GM23338 (cell line): ENCODE measurements around the gene OR2F2. TPM values are rescaled to one million over a fixed set of nuclear protein-coding genes. Genes with fewer than 3 reads are reported as not detected.

Experiments used
- ATAC-seq: fragments of 200-7000 bp; cut with Tn5 transposase; 3 replicates; pipeline ENCODE4 v1.9.1; 2020
- DNase-seq: peaks from one replicate; pipeline ENCODE4 v3.0.0-alpha.2; 2015; ENCODE audit warnings: low spot score
- H2AFZ ChIP-seq: fragments of 200-600 bp; sonication (generic); 2 replicates; pipeline ENCODE4 v1.8.0; 2016; ENCODE audit warnings: antibody characterized with exemption, mild to moderate bottlenecking, moderate library complexity
- H3F3A ChIP-seq: fragments of 200-600 bp; sonication (generic); replicated peaks from 2 replicates; pipeline ENCODE4 v1.8.0; 2017; ENCODE audit warnings: antibody characterized with exemption, mixed run types, low read depth
- H3K27ac ChIP-seq: fragments of 200-600 bp; sonication (generic); 2 replicates; pipeline ENCODE4 v1.6.1; 2016; ENCODE audit warnings: low read depth
- H3K27me3 ChIP-seq: fragments of 200-600 bp; sonication (generic); 2 replicates; pipeline ENCODE4 v1.8.0; 2016; ENCODE audit warnings: mild to moderate bottlenecking, mixed run types, moderate library complexity; ENCODE audit not compliant: insufficient read depth
- H3K36me3 ChIP-seq: fragments of 200-600 bp; sonication (generic); 2 replicates; pipeline ENCODE4 v1.8.0; 2016; ENCODE audit warnings: mild to moderate bottlenecking; ENCODE audit not compliant: insufficient read depth
- H3K4me1 ChIP-seq: fragments of 200-600 bp; sonication (generic); 2 replicates; pipeline ENCODE4 v1.8.0; 2016; ENCODE audit warnings: mild to moderate bottlenecking, moderate library complexity; ENCODE audit not compliant: insufficient read depth
- H3K4me2 ChIP-seq: fragments of 200-600 bp; sonication (generic); 2 replicates; pipeline ENCODE4 v1.7.1; 2017; ENCODE audit warnings: mixed run types
- H3K4me3 ChIP-seq: fragments of 200-600 bp; sonication (generic); 2 replicates; pipeline ENCODE4 v1.6.1; 2016; ENCODE audit warnings: mixed run types
- H3K79me2 ChIP-seq: fragments of 200-600 bp; sonication (generic); replicated peaks from 2 replicates; pipeline ENCODE4 v1.8.0; 2017; ENCODE audit warnings: mild to moderate bottlenecking; ENCODE audit not compliant: insufficient read depth
- H3K9me2 ChIP-seq: fragments of 200-600 bp; sonication (generic); 2 replicates; pipeline ENCODE4 v1.8.0; 2017; ENCODE audit not compliant: insufficient read depth
- H4K20me1 ChIP-seq: fragments of 200-600 bp; sonication (generic); replicated peaks from 2 replicates; pipeline ENCODE4 v1.8.0; 2017; ENCODE audit warnings: mild to moderate bottlenecking; ENCODE audit not compliant: insufficient read depth
- H3K27ac Mint-ChIP-seq: 2 replicates; pipeline ENCODE4 v1.8.0; 2020; ENCODE audit warnings: inconsistent platforms, mild to moderate bottlenecking, moderate library complexity, mixed read lengths
- H3K27me3 Mint-ChIP-seq: 3 replicates; pipeline ENCODE4 v1.8.0; 2022; ENCODE audit warnings: low read depth, mild to moderate bottlenecking, moderate library complexity, mixed read lengths, inconsistent platforms; ENCODE audit not compliant: insufficient read depth, poor library complexity
- H3K36me3 Mint-ChIP-seq: 3 replicates; pipeline ENCODE4 v1.8.0; 2021; ENCODE audit warnings: low read depth, mild to moderate bottlenecking, inconsistent platforms, moderate library complexity, mixed read lengths
- H3K4me1 Mint-ChIP-seq: 3 replicates; pipeline ENCODE4 v1.8.0; 2020; ENCODE audit warnings: mild to moderate bottlenecking, inconsistent platforms, mixed read lengths
- H3K4me3 Mint-ChIP-seq: 3 replicates; pipeline ENCODE4 v1.8.0; 2021; ENCODE audit warnings: moderate library complexity, mild to moderate bottlenecking, inconsistent platforms, mixed read lengths
- H3K9me3 Mint-ChIP-seq: 3 replicates; pipeline ENCODE4 v1.8.0; 2020; ENCODE audit warnings: moderate library complexity, mild to moderate bottlenecking, inconsistent platforms, mixed read lengths
- CREB1 ChIP-seq: fragments of 250-450 bp; sonication (Bioruptor Pico); IDR thresholded peaks from 2 replicates; pipeline ENCODE4 v1.5.0; 2020; ENCODE audit warnings: low read depth, mild to moderate bottlenecking, moderate library complexity
- EZH2 ChIP-seq: fragments of 200-600 bp; sonication (generic); IDR thresholded peaks from one replicate; pipeline ENCODE4 v1.8.0; 2017; ENCODE audit warnings: antibody characterized with exemption, mild to moderate bottlenecking, low read depth; ENCODE audit not compliant: unreplicated experiment
- EZH2phosphoT487 ChIP-seq: fragments of 200-600 bp; sonication (generic); IDR thresholded peaks from one replicate; pipeline ENCODE4 v1.8.1; 2018; ENCODE audit warnings: antibody characterized with exemption; ENCODE audit not compliant: unreplicated experiment
- JUNB ChIP-seq: IDR thresholded peaks from one replicate; pipeline ENCODE4 v1.6.1; 2016; ENCODE audit warnings: antibody characterized with exemption; ENCODE audit not compliant: unreplicated experiment
- NANOG ChIP-seq: IDR thresholded peaks from 2 replicates; pipeline ENCODE4 v1.6.1; 2016; ENCODE audit warnings: antibody characterized with exemption, borderline replicate concordance
- POLR2AphosphoS5 ChIP-seq: IDR thresholded peaks from 2 replicates; pipeline ENCODE4 v1.6.1; 2016; ENCODE audit warnings: antibody characterized with exemption, low read depth
- STAT1 ChIP-seq: IDR thresholded peaks from one replicate; pipeline ENCODE4 v1.6.1; 2016; ENCODE audit warnings: antibody characterized with exemption; ENCODE audit not compliant: unreplicated experiment
- ZNF114 ChIP-seq: fragments of 250-450 bp; sonication (Bioruptor Pico); IDR thresholded peaks from 2 replicates; pipeline ENCODE4 v1.5.0; 2020; ENCODE audit warnings: mild to moderate bottlenecking, moderate library complexity
- ZNF331 ChIP-seq: fragments of 250-450 bp; sonication (Bioruptor Pico); IDR thresholded peaks from 2 replicates; pipeline ENCODE4 v1.5.0; 2020; ENCODE audit warnings: low read depth, mild to moderate bottlenecking, moderate library complexity
- polyA plus RNA-seq: library from polyadenylated mRNA; unstranded; fragments of >200 nt; fragmentation: Nextera tagmentation; extraction: Ambion mirVana; gene quantifications from 2 replicates; pipeline ENCODE4 v1.2.1, GENCODE V29; 2016
- total RNA-seq: library from RNA; depleted of rRNA; stranded (reverse); fragments of >200 nt; shearing (Covaris generic); gene quantifications from 2 replicates; pipeline ENCODE4 v1.2.3, GENCODE V29; 2014
- TF ChIP-seq, protein P1 (sequence below): IDR thresholded peaks from 2 replicates; pipeline ENCODE4 v1.6.1; 2016; ENCODE audit warnings: antibody characterized with exemption
- TF ChIP-seq, protein P2 (sequence below): IDR thresholded peaks from one replicate; pipeline ENCODE4 v1.6.1; 2018; ENCODE audit warnings: antibody characterized with exemption; ENCODE audit not compliant: unreplicated experiment
- TF ChIP-seq, protein P3 (sequence below), 2 experiments: fragments of 200-600 bp in 1 of 2; sonication (generic) in 1 of 2; conservative IDR thresholded peaks; 2 replicates each; pipeline versions ENCODE4 v1.5.1 to v1.6.1; 2016 to 2017; ENCODE audit warnings: antibody characterized with exemption in 2 of 2, low read depth in 2 of 2, mild to moderate bottlenecking in 2 of 2, moderate library complexity in 1 of 2
- TF ChIP-seq, protein P4 (sequence below): fragments of 250-450 bp; sonication (Bioruptor Pico); IDR thresholded peaks from 2 replicates; pipeline ENCODE4 v1.5.0; 2020; ENCODE audit warnings: mild to moderate bottlenecking, moderate library complexity

OR2F2 gene
- total and polyA plus RNA-seq, 2 experiments from 2014 or later, result not detected

GRCh38 chr7:143906151-143906550 lies 28.9 kb upstream of the OR2F2 start:
- no peaks in the 10 kb centered on the region for H3K27me3 ChIP-seq
- H3K27me3 Mint-ChIP-seq, result peaks cover 6% of the 10 kb centered on the region
- no peak overlapping the region for H3K4me3 ChIP-seq
- TF ChIP-seq STAT1 (no peak), POLR2AphosphoS5 (no peak), ZNF331 (CRISPR knock-in tag) (no peak), EZH2phosphoT487 (no peak), ZNF114 (CRISPR knock-in tag) (no peak), NANOG (no peak), JUNB (no peak), EZH2 (no peak), CREB1 (no peak)
- TF ChIP-seq, protein P1, sequence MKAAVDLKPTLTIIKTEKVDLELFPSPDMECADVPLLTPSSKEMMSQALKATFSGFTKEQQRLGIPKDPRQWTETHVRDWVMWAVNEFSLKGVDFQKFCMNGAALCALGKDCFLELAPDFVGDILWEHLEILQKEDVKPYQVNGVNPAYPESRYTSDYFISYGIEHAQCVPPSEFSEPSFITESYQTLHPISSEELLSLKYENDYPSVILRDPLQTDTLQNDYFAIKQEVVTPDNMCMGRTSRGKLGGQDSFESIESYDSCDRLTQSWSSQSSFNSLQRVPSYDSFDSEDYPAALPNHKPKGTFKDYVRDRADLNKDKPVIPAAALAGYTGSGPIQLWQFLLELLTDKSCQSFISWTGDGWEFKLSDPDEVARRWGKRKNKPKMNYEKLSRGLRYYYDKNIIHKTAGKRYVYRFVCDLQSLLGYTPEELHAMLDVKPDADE, result no peak
- TF ChIP-seq, protein P2, sequence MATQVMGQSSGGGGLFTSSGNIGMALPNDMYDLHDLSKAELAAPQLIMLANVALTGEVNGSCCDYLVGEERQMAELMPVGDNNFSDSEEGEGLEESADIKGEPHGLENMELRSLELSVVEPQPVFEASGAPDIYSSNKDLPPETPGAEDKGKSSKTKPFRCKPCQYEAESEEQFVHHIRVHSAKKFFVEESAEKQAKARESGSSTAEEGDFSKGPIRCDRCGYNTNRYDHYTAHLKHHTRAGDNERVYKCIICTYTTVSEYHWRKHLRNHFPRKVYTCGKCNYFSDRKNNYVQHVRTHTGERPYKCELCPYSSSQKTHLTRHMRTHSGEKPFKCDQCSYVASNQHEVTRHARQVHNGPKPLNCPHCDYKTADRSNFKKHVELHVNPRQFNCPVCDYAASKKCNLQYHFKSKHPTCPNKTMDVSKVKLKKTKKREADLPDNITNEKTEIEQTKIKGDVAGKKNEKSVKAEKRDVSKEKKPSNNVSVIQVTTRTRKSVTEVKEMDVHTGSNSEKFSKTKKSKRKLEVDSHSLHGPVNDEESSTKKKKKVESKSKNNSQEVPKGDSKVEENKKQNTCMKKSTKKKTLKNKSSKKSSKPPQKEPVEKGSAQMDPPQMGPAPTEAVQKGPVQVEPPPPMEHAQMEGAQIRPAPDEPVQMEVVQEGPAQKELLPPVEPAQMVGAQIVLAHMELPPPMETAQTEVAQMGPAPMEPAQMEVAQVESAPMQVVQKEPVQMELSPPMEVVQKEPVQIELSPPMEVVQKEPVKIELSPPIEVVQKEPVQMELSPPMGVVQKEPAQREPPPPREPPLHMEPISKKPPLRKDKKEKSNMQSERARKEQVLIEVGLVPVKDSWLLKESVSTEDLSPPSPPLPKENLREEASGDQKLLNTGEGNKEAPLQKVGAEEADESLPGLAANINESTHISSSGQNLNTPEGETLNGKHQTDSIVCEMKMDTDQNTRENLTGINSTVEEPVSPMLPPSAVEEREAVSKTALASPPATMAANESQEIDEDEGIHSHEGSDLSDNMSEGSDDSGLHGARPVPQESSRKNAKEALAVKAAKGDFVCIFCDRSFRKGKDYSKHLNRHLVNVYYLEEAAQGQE, result no peak
- TF ChIP-seq, protein P3, sequence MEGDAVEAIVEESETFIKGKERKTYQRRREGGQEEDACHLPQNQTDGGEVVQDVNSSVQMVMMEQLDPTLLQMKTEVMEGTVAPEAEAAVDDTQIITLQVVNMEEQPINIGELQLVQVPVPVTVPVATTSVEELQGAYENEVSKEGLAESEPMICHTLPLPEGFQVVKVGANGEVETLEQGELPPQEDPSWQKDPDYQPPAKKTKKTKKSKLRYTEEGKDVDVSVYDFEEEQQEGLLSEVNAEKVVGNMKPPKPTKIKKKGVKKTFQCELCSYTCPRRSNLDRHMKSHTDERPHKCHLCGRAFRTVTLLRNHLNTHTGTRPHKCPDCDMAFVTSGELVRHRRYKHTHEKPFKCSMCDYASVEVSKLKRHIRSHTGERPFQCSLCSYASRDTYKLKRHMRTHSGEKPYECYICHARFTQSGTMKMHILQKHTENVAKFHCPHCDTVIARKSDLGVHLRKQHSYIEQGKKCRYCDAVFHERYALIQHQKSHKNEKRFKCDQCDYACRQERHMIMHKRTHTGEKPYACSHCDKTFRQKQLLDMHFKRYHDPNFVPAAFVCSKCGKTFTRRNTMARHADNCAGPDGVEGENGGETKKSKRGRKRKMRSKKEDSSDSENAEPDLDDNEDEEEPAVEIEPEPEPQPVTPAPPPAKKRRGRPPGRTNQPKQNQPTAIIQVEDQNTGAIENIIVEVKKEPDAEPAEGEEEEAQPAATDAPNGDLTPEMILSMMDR (conservative IDR thresholded peaks at IDR 0.05; ENCODE audit: low read depth in 2 of 2), result no peak
- TF ChIP-seq, protein P4, sequence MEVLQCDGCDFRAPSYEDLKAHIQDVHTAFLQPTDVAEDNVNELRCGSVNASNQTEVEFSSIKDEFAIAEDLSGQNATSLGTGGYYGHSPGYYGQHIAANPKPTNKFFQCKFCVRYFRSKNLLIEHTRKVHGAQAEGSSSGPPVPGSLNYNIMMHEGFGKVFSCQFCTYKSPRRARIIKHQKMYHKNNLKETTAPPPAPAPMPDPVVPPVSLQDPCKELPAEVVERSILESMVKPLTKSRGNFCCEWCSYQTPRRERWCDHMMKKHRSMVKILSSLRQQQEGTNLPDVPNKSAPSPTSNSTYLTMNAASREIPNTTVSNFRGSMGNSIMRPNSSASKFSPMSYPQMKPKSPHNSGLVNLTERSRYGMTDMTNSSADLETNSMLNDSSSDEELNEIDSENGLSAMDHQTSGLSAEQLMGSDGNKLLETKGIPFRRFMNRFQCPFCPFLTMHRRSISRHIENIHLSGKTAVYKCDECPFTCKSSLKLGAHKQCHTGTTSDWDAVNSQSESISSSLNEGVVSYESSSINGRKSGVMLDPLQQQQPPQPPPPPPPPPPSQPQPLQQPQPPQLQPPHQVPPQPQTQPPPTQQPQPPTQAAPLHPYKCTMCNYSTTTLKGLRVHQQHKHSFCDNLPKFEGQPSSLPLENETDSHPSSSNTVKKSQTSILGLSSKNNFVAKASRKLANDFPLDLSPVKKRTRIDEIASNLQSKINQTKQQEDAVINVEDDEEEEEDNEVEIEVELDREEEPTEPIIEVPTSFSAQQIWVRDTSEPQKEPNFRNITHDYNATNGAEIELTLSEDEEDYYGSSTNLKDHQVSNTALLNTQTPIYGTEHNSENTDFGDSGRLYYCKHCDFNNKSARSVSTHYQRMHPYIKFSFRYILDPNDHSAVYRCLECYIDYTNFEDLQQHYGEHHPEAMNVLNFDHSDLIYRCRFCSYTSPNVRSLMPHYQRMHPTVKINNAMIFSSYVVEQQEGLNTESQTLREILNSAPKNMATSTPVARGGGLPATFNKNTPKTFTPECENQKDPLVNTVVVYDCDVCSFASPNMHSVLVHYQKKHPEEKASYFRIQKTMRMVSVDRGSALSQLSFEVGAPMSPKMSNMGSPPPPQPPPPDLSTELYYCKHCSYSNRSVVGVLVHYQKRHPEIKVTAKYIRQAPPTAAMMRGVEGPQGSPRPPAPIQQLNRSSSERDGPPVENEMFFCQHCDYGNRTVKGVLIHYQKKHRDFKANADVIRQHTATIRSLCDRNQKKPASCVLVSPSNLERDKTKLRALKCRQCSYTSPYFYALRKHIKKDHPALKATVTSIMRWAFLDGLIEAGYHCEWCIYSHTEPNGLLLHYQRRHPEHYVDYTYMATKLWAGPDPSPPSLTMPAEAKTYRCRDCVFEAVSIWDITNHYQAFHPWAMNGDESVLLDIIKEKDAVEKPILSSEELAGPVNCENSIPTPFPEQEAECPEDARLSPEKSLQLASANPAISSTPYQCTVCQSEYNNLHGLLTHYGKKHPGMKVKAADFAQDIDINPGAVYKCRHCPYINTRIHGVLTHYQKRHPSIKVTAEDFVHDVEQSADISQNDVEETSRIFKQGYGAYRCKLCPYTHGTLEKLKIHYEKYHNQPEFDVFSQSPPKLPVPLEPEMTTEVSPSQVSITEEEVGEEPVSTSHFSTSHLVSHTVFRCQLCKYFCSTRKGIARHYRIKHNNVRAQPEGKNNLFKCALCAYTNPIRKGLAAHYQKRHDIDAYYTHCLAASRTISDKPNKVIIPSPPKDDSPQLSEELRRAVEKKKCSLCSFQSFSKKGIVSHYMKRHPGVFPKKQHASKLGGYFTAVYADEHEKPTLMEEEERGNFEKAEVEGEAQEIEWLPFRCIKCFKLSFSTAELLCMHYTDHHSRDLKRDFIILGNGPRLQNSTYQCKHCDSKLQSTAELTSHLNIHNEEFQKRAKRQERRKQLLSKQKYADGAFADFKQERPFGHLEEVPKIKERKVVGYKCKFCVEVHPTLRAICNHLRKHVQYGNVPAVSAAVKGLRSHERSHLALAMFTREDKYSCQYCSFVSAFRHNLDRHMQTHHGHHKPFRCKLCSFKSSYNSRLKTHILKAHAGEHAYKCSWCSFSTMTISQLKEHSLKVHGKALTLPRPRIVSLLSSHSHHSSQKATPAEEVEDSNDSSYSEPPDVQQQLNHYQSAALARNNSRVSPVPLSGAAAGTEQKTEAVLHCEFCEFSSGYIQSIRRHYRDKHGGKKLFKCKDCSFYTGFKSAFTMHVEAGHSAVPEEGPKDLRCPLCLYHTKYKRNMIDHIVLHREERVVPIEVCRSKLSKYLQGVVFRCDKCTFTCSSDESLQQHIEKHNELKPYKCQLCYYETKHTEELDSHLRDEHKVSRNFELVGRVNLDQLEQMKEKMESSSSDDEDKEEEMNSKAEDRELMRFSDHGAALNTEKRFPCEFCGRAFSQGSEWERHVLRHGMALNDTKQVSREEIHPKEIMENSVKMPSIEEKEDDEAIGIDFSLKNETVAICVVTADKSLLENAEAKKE (CRISPR knock-in tag), result no peak
- H3K27ac Mint-ChIP-seq, result no peak overlapping the region
- no peaks in the 10 kb centered on the region for H3K9me2 ChIP-seq
- no peak overlapping the region for H3K27ac ChIP-seq
- H3K79me2 ChIP-seq, result peaks cover 4% of the 10 kb centered on the region
- peaks cover 45% of the 10 kb centered on the region for H3K4me1 Mint-ChIP-seq
- no peaks in the 10 kb centered on the region for H3K36me3 ChIP-seq
- H2AFZ ChIP-seq, result no peak overlapping the region
- no peaks in the 10 kb centered on the region; the same call in 1 of the 2 replicates for H4K20me1 ChIP-seq
- H3F3A ChIP-seq, result no peaks in the 10 kb centered on the region
- DNase-seq (no peak), ATAC-seq (no peak)
- peaks cover 2% of the 10 kb centered on the region; the same call in 2 of the 3 replicates for H3K36me3 Mint-ChIP-seq
- H3K4me3 Mint-ChIP-seq, result no peak overlapping the region
- H3K4me1 ChIP-seq, result peaks cover 34% of the 10 kb centered on the region
- H3K9me3 Mint-ChIP-seq, result 0 out of 3 replicates have a peak, but pooled peaks cover 2% of the 10 kb centered on the region
- peak overlapping the region; percentile 39 for H3K4me2 ChIP-seq
